ENCODE data around the gene ACOX1. TPM values are rescaled to one million over a fixed set of nuclear protein-coding genes. Genes with fewer than 3 reads are reported as not detected.

ACOX1 gene
- total RNA-seq, 1 donor from 2014 or later: 39.3 TPM

- no peak for DNase-seq (ENCODE audit: low read depth in 2 of 2)
These were observed 41.3 kb downstream of the ACOX1 start for GRCh38 chr17:75937652-75938051.

DNA sequence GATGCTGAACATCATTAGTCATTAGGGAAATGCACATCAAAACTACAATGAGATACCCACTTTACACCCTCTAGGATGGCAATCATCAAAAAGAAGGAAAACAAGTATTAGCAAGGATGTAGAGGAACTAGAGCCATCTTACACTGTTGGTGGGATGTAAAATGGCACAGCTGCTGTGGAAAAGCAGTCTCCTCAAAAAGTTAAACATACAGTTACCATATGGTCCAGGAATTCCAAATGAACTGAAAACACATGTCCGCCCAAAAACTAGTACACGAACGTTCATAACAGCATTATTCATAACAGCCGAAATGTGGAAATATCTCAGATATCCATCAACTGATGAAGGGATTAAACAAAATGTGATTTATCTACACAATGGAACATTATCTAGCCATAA, 45.2 kb downstream of the ACOX1 start:
- no peak for DNase-seq (ENCODE audit: low read depth in 2 of 2)

GRCh38 chr17:75932852-75933251, 46.1 kb downstream of the ACOX1 start:
- DNase-seq (ENCODE audit: low read depth in 2 of 2): no peak

DNA sequence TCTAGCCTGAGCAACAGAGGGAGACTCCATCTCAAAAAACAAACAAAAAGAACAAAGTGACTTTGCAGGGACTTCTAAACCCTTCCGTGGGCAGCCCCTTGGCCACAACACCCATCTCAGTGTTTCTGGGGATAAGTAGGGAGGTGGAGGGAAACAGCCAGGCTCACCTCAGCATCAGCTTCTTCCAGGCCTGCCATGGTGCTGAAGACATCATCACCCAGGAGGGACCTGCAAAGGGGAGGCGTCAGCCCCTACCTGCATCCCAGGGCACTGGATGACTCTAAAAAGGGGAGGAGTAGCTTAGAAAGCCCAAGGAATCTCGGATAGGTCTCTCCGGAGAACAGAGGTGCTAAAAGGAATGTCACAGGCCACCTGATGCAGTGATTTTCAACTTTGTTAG, 47.9 kb downstream of the ACOX1 start:
- no peak for DNase-seq (ENCODE audit: low read depth in 2 of 2)

DNA sequence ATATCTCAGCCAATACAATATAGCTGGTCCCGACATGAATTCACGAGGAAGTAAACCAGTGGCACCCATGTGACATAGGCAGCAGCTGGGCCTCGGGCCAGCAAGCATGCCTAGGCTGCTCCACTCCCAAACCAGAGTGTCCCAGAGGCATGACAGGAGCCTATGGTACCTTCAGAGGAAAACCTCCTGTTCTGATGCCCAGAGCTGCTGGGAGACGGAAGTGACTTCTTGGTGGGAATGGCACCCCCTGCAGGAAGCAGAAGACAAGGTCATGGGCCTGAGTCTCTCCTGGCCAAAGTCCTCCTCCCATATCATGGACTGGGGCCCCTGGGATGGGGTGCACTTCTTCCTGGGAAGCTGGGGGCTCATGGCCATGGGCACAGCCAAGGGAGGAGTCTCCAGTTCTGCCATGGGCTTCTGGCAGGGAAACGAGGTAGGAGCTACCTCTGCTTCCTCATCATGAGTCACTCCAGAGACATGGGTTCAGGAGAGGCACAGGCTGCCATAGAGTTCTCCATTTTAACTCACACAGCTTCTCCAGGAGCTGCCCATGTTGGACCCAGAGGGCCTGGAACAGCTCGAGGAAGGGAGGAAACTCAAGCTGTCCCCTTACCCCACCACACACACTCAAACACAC, 51.6 kb downstream of the ACOX1 start:
- DNase-seq (ENCODE audit: low read depth in 2 of 2): peak in 1 of 2 donors; percentile 30

- no peak for DNase-seq (ENCODE audit: low read depth in 2 of 2)
These were observed 52.5 kb downstream of the ACOX1 start for GRCh38 chr17:75926456-75926855.

DNA sequence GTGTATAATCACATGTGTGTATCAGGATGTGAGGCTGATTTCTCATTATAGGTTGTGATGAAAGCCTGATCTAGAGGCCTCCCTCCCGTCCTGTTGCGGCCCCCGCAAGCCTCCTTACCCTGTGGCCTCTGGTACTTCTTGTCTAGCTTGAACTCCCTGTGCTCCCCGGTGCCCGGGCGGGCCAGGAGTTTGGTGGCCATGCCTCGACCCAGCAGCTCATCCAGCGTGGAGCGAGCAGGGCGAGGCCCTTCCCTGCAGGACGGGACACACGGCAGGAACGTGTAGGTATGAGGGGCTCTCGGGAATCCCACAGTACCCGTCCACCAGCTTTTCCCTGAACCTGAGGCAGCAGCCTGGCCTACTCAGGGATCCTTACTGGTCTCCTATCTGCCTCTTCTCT, 53.1 kb downstream of the ACOX1 start:
- DNase-seq (ENCODE audit: low read depth in 2 of 2): no peak

DNA sequence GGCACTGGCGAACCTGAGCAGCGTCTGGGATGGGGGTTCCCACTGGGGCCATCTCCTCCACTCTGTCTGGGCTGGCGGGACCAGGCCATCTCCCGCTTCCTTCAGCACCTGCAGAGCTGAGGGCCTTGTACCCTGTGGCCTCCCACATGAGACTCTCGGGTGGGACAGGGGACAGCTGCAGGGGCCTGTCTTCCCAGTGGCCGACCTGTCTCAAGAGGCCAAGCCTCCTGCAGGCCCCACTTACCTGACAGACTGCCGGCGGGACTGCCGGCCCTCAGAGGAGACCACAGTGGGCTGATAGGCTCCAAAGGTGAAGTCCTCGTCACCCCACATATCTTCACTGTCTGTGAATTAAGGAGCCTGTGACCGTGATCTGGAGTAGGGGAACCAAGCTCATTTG, 53.9 kb downstream of the ACOX1 start:
- DNase-seq (ENCODE audit: low read depth in 2 of 2): no peak

- DNase-seq (ENCODE audit: low read depth in 2 of 2): no peak
These were observed 55.7 kb downstream of the ACOX1 start for GRCh38 chr17:75922963-75923874.

DNA sequence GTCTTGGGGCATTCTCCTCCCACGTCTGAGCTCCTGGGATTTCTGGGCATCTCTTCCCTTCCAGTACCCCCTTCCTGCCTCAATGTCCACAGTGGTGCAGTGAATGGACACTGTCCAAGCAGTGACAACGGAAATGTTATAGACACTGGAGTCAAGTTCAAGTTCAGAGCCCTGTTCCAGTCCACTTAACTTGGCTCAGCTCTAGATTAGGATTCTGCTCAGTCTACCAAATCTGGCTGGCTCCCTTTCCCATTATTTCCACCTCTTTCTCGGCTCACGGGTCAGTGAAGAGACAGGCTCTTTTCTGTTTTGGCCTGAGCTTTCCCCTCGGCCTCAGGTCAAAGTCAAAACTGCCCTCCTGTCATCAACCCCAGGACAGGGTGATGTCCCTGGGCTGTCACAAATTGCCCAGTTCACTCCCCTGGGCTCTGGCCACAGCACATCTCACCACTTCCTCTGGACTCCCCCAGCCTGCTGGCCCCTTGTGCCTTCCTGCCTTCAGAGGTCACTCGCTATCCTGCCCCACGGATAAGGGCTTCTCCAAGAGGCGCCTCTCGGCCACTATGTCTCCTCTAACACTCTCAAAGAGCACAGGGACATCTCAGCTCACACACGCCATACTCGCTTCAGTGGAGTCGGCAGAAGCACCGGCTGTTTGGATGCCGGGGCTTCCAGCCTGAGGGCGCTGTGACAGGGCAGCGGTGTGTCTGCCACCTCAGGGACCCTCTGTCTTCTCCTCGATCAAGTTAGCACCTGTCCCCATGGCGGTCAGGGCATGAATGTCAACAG, 56.6 kb downstream of the ACOX1 start:
- no peak for DNase-seq (ENCODE audit: low read depth in 2 of 2)

- DNase-seq (ENCODE audit: low read depth in 2 of 2): no peak
These were observed 57.4 kb downstream of the ACOX1 start for GRCh38 chr17:75921596-75921995.

DNA sequence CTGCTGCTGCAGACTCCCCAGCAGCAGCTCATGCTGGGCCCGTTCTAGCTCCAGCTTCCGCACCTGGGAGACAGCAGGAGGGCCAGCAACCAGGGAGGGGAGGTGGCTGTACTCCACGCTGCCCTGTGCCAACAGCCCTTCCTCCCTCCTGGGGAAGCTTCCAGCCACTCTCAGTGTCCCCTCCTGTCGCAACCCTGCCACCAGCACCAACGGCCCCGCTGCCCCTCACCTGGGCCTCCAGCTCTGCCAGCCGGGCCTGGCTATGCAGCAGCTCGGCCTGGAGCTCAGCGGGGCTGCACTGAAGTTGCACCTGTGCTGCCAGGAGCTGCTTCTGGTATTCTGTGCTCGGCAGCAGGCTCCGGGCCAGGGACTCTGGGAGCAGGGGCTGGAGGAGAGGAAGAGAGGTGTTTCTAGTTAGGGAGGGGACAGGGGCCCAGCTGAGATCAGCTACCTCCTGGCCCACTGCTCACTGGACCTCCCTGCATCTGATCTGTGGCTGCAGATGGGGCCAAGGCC, 58.9 kb downstream of the ACOX1 start:
- no peak for DNase-seq (ENCODE audit: low read depth in 2 of 2)

GRCh38 chr17:75919611-75920010, 59.4 kb downstream of the ACOX1 start:
- DNase-seq (ENCODE audit: low read depth in 2 of 2): no peak

DNA sequence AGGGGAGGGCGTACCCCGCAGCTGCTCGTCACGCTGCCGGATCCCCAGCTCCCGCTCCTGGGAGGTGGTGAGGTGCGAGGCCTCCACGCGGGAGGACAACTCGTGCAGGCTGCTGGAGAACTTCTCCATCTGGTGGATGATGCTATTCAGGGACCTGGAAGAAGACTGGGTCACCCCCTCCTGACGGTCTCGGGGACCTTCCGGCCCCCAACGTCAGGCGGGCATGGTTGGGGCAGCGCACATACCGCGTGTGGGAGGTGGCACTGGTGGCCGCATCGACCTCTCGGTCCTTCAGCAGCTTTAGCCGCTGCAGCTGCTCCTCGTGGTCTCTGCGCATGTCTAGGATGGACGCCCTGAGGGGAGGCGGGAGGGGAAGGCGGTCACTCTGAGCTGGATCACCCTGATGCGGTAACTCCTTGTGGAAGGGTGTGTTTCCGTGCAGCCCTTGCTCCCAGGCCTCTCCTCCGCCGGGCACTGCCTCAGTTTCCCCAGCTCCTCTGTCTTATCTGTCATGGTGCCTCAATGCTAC, 61.0 kb downstream of the ACOX1 start:
- no peak for DNase-seq (ENCODE audit: low read depth in 2 of 2)

- DNase-seq (ENCODE audit: low read depth in 2 of 2): no peak
These were observed 61.6 kb downstream of the ACOX1 start for GRCh38 chr17:75917141-75917916.

DNA sequence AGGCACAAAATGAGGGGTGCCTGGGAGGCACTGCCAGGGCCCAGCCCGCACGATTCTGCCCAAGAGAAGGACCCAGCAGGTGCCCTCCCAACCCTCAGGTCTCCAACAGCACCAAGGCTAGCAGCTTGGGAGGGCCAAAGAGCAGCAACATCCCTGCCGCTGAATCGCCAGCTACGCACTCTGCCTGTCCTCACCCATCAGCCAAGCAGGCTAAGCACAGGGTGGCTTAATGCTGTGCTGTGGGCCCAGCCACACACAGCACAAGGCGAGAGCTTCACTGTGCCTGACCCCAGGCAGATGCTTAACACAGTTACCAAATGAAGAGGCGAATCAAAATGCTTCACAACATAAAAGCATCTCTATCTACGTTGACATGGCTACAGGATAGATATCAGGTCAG, 63.7 kb downstream of the ACOX1 start:
- DNase-seq (ENCODE audit: low read depth in 2 of 2): no peak

DNA sequence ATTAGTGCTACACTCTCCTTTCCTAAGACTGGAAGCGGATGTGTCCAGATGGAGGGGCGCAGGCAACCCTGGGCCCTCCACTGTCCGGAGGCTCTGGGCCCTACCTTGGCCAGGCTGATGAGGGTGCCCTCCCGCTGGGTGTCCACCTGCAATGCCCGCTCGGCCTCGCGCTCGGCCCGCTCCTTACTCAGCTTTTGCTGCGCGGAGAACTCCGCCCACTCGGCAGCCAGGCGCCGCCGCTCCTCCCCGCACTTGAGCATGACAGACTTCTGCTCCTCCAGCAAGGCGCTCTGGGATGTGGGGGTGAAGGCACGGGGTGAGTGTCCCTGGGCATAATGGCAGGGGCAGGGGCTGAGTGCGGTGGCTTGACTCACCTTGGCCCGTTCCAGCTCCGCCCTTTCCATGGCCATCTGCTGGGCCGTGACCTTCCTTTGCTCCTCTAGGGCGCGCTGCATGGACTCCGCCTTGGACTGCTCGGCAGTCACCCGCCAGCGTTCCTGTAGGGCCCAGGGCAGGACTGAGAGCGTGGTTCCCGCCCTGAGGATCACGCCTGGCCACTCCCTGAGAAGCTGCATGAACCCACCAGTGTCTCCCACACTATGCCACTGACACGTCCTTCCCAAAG, 64.2 kb downstream of the ACOX1 start:
- no peak for DNase-seq (ENCODE audit: low read depth in 2 of 2)

DNA sequence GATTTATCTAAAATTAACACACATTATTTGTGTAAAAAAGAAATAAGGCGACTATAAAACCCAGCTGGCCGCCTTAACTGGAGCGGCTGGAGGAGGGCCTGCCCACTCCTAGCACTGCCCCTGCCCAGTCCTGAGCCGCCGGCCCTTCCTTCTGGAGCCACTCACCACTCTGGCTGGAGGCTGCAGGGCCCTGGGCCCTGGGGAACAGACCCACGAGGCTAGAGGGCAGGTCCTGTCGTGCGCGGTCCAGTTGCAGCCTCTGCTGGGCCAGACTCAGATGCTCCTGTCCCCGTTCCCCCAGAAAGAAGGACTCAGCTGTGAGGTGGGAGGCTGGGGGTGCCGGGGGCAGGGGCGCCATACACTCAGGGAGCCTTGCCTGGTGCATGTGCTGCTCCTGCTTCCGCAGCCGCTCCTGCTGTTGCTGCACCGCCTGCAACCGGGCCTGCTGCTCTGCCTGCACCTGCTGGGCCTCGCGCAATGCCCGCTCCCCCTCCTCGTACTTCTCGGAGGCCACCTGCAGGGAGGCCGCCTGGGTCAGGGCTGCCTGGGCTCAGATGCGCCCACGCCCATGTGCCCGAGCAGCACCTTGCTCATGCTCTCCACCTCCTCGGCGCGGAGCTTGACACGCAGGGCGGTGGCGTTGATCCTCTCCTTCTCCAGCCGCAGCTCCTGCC, 65.3 kb downstream of the ACOX1 start:
- DNase-seq (ENCODE audit: low read depth in 2 of 2): no peak

- DNase-seq (ENCODE audit: low read depth in 2 of 2): no peak
These were observed 68.3 kb downstream of the ACOX1 start for GRCh38 chr17:75910699-75911098.

DNA sequence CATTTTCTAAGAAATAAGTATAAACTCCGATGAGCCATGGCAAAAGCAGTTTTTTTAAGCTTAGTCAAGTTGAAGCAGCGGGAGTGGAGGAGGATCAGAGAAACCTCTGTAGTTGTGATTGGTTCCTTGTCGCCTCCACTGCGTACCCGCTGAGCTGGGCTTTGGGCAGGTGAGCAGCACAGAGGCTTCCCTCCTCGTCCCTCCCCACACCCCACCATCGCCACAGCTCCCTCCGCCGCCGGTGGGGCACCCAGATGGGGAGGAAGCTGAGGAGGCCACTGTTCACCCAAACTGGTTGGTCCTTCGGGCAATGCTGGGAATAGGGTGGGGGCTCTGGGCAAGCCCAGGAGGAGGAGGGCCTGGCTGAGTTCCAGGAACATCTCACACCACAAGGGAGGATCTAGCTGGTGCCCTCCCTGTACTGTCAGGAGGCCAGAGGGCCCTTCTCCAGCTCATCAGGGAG, 69.1 kb downstream of the ACOX1 start:
- DNase-seq (ENCODE audit: low read depth in 2 of 2): no peak
